HFFc6 (cell line): ENCODE results near the gene CWC22. TPM values are rescaled to one million over a fixed set of nuclear protein-coding genes. Genes with fewer than 3 reads are reported as not detected.

Source experiments
- DNase-seq: peaks from one replicate; pipeline ENCODE4 v3.0.0-alpha.2; 2018
- H3K27ac Mint-ChIP-seq: 2 replicates; pipeline ENCODE4 v1.8.0; 2020; ENCODE audit warnings: mild to moderate bottlenecking, mixed read lengths
- H3K27me3 Mint-ChIP-seq: 2 replicates; pipeline ENCODE4 v1.8.0; 2021; ENCODE audit warnings: mild to moderate bottlenecking, moderate library complexity, mixed read lengths; ENCODE audit not compliant: insufficient read depth
- H3K36me3 Mint-ChIP-seq: 2 replicates; pipeline ENCODE4 v1.8.0; 2021; ENCODE audit warnings: low read depth, mixed read lengths
- H3K4me1 Mint-ChIP-seq: 2 replicates; pipeline ENCODE4 v1.8.0; 2020; ENCODE audit warnings: low read depth, mixed read lengths
- H3K4me3 Mint-ChIP-seq: 2 replicates; pipeline ENCODE4 v1.8.0; 2020; ENCODE audit warnings: mild to moderate bottlenecking, moderate library complexity, mixed read lengths
- H3K9me3 Mint-ChIP-seq: 2 replicates; pipeline ENCODE4 v1.8.0; 2020; ENCODE audit warnings: mild to moderate bottlenecking, mixed read lengths
- total RNA-seq, 6 experiments: library from RNA; stranded (reverse); fragmentation: NEBNext Ultra II Directional; extraction: Animal tissue kit (Norgen Biotek cat#: 25700); gene quantifications; 2 replicates in 1 of 6; 3 replicates in 5 of 6; pipeline ENCODE4 v1.2.3, GENCODE V29; 2021
- TF ChIP-seq, protein P1 (sequence below): fragments of 200-600 bp; sonication (generic); IDR thresholded peaks from 2 replicates; pipeline ENCODE4 v1.5.0; 2021; ENCODE audit warnings: antibody characterized with exemption, mild to moderate bottlenecking

CWC22 gene
- total RNA-seq, 6 experiments from 2014 or later: 15.5 to 19.2 (median 16.8) TPM

DNA sequence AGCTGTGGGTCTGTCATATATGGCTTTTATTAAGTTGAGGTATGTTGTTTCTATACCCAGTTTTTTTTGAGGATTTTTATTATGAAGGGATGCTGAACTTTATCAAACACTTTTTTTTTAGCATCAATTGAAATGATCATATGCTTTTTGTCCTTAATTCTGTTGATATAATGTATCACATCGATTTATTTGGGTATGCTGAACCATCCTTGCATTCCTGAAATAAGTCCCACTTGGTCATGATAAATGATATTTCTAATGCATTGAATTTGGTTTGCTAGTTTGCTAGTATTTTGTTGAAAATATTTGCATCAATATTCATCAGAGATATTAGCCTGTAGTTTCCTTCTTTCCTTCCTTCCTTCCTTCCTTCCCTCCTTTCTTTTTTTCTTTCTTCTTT is 22.5 kb upstream of the CWC22 start:
- H3K4me3 Mint-ChIP-seq: no peak overlapping the region
- H3K27ac Mint-ChIP-seq: no peak overlapping the region
- H3K4me1 Mint-ChIP-seq: no peaks in the 10 kb centered on the region; the same call in 1 of the 2 replicates
- H3K36me3 Mint-ChIP-seq: peaks cover 22% of the 10 kb centered on the region
- peaks cover 9% of the 10 kb centered on the region for H3K27me3 Mint-ChIP-seq
- no peak for DNase-seq
- peaks cover 27% of the 10 kb centered on the region for H3K9me3 Mint-ChIP-seq
- TF ChIP-seq, protein P1, sequence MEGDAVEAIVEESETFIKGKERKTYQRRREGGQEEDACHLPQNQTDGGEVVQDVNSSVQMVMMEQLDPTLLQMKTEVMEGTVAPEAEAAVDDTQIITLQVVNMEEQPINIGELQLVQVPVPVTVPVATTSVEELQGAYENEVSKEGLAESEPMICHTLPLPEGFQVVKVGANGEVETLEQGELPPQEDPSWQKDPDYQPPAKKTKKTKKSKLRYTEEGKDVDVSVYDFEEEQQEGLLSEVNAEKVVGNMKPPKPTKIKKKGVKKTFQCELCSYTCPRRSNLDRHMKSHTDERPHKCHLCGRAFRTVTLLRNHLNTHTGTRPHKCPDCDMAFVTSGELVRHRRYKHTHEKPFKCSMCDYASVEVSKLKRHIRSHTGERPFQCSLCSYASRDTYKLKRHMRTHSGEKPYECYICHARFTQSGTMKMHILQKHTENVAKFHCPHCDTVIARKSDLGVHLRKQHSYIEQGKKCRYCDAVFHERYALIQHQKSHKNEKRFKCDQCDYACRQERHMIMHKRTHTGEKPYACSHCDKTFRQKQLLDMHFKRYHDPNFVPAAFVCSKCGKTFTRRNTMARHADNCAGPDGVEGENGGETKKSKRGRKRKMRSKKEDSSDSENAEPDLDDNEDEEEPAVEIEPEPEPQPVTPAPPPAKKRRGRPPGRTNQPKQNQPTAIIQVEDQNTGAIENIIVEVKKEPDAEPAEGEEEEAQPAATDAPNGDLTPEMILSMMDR: no peak

DNA sequence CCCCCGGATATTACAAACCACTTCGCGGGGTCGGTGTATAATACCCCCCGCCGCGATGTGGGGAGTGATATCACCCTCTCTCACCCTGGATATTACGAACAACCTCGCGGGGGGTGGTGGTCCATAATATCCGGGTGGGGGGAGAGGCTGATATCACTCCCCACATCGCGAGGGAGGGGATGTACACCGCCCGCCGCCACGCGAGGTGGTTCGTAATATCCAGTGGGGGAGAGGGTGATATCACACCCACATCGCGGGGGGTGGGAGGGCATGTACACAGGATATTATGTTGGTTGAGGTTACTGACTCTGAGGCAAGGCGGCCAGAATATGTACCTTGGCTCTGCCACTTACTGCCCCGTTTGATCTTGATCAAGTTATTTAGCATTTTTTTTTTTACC is 14.8 kb upstream of the CWC22 start:
- Mint-ChIP-seq H3K9me3 (no peaks in the 10 kb centered on the region), H3K4me3 (no peak overlapping the region; the same call in 1 of the 2 replicates), H3K27ac (no peak overlapping the region), H3K36me3 (no peaks in the 10 kb centered on the region), H3K4me1 (peaks cover 25% of the 10 kb centered on the region), H3K27me3 (peaks cover 6% of the 10 kb centered on the region; the same call in 1 of the 2 replicates)
- TF ChIP-seq, protein P1: no peak
- no peak for DNase-seq

DNA sequence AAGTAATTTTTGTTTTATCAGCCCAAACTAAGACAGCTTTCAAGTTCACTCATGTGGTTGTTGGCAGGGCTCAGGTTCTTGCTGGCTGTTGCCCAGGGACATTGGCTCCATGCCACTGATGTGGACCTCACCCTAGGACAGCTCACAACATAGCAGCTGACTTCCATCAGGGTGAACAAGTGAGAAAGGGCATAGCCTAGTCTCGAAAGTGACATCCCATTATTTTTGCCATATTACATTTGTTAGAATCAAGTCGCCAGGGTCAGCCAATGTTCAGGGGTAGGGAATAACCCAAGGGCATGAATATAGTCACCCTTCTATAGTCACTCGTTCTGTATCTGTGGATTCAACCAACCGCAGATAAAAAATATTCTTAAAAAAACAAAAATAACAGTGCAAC is 10.7 kb upstream of the CWC22 start:
- peak; percentile 21 for DNase-seq
- Mint-ChIP-seq H3K27ac (peak overlapping the region; percentile 91; the same call in 1 of the 2 replicates), H3K36me3 (no peaks in the 10 kb centered on the region), H3K4me3 (peak overlapping the region; percentile 22; the same call in 1 of the 2 replicates), H3K9me3 (no peaks in the 10 kb centered on the region), H3K27me3 (no peaks in the 10 kb centered on the region), H3K4me1 (peaks cover 59% of the 10 kb centered on the region)
- TF ChIP-seq, protein P1: no peak

DNA sequence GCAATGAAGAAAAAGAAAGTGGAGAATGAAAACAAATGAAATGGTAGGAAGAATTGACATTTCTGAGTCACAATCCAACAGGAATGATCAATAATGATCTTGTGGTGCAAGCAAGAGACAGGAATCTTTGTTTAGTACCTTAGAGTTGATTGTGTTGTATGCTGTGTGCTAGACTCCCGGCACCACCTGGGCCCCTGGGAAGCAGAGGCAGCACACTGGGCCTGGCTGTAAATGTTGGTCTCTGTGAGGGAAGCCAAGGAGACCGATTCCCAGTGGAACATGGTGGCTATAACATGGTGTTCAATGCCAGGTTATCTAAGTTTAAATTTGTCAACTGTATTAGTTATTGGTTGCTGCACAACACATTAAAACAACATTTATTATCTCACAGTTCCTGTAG is 9.8 kb upstream of the CWC22 start:
- H3K27me3 Mint-ChIP-seq: no peaks in the 10 kb centered on the region
- H3K36me3 Mint-ChIP-seq: no peaks in the 10 kb centered on the region
- peak overlapping the region; percentile 91 for H3K27ac Mint-ChIP-seq
- H3K4me3 Mint-ChIP-seq: peak overlapping the region; percentile 78
- H3K4me1 Mint-ChIP-seq: peaks cover 61% of the 10 kb centered on the region
- TF ChIP-seq, protein P1: no peak
- H3K9me3 Mint-ChIP-seq: no peaks in the 10 kb centered on the region
- DNase-seq: no peak

DNA sequence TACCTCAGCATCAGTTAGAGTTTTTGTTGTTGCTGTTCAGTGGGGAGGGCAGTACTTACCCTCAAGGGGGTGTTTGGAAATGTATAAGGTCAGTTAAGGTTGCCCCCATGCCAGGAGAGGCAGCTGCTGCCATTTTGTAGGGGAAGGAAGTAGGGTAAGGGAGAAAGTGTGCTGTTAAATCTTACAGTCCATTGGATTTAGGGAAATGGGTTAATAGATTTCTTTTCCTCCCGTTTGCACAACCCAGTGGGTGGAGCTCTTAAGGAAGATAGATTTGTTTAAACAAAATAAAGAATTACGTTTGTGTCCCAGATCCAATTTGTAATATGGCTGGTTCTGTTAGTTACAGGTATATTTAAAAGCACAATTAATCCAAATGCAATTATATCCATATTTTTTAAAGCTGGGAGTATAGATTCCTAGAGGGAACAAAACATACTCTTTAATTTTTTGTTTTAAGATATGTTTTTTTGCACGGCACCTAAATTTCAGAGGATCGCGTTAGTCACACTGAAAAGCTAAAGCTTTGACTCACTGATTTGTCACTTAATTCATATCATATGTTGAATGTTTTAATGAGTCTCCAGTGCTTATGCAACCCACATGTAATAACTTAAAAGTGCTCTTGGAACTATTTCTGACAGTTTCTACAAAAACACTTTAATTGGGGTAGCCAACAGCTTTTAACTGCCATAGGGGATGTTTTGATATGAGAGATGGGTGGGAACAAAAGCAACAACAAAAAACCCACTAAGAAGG is 9.0 kb upstream of the CWC22 start:
- Mint-ChIP-seq H3K4me1 (peaks cover 69% of the 10 kb centered on the region), H3K27ac (peak overlapping the region; percentile 91), H3K27me3 (no peaks in the 10 kb centered on the region)

More for the DNA sequence above, 9.0 kb upstream of the CWC22 start:
- H3K9me3 Mint-ChIP-seq: no peaks in the 10 kb centered on the region
- TF ChIP-seq, protein P1: no peak
- DNase-seq: peak; percentile 87
- H3K36me3 Mint-ChIP-seq: no peaks in the 10 kb centered on the region
- peak overlapping the region; percentile 78 for H3K4me3 Mint-ChIP-seq
